Measurements from ENCODE around the gene SOX13. TPM values are rescaled to one million over a fixed set of nuclear protein-coding genes. Genes with fewer than 3 reads are reported as not detected.

SOX13 gene
- total and polyA plus RNA-seq, 2 of the 4 experiments (the other 2 are of a cell fraction): 0.54 to 3.5 TPM

- Histone ChIP-seq H2AK5ac (ENCODE audit: low read depth, low read length) (no peak overlapping the region), H4K8ac (ENCODE audit: low read depth in 2 of 2, low read length in 2 of 2) (no peak overlapping the region), H4K20me1 (ENCODE audit: insufficient read depth, low read length) (no peaks in the 10 kb centered on the region), H4K5ac (ENCODE audit: low read depth, low read length) (no peak overlapping the region), H2BK15ac (ENCODE audit: low read depth, low read length) (no peak overlapping the region), H3K36me3 (ENCODE audit: control insufficient read depth, insufficient read depth, low read length) (peaks cover 11% of the 10 kb centered on the region), H2AFZ (replicated peaks; ENCODE audit: low read length, poor library complexity) (no peak overlapping the region), H2BK20ac (ENCODE audit: low read depth, low read length) (no peak overlapping the region), H3K9me3 (ENCODE audit: control insufficient read depth, insufficient read depth, low read length) (no peaks in the 10 kb centered on the region), H4K91ac (ENCODE audit: insufficient read depth, low read depth, low read length) (no peak overlapping the region), H3K56ac (ENCODE audit: extremely low read depth, insufficient read depth, low read length) (no peak overlapping the region), H3K79me1 (ENCODE audit: low read depth in 1 of 2, low read length in 2 of 2) (no peaks in the 10 kb centered on the region), H2AK9ac (replicated peaks; ENCODE audit: low read depth, low read length, poor library complexity) (no peak overlapping the region), H3K18ac (ENCODE audit: low read depth, low read length) (no peak overlapping the region), H2BK5ac (ENCODE audit: low read depth, low read length, poor library complexity, severe bottlenecking) (no peak overlapping the region), H3K9ac (ENCODE audit: low read depth, low read length) (no peak overlapping the region), H3K27ac (ENCODE audit: insufficient read depth, low read length) (no peak overlapping the region), H2BK120ac (ENCODE audit: low read depth, low read length) (no peak overlapping the region), H3K4me2 (ENCODE audit: low read depth, low read length) (no peak overlapping the region), H3K9me1 (ENCODE audit: insufficient read depth, low read length) (no peaks in the 10 kb centered on the region), H3K4ac (ENCODE audit: low read depth, low read length) (no peak overlapping the region), H3K4me3 (ENCODE audit: insufficient read depth, low read depth, low read length) (no peak overlapping the region), H3K23ac (ENCODE audit: low read depth, low read length) (no peak overlapping the region), H3K27me3 (ENCODE audit: control insufficient read depth, insufficient read depth, low read length) (no peaks in the 10 kb centered on the region), H3K4me1 (ENCODE audit: control insufficient read depth, insufficient read depth, low read length) (peaks cover 1% of the 10 kb centered on the region; the same call in 1 of the 2 replicates), H3K14ac (replicated peaks; ENCODE audit: low read depth, low read length) (no peak overlapping the region)
- intact Hi-C loops (cut with micrococcal nuclease) (no loop called here), in situ Hi-C loops (cut with MboI; ENCODE audit: low sequenced_read_pairs) (no loop called here), dilution Hi-C loops (cut with HindIII; ENCODE audit: low sequenced_read_pairs, unreplicated experiment) (no loop called here)
- ChIA-PET CTCF (no interaction called here), POLR2A (ENCODE audit: unreplicated experiment) (no interaction called here)
- 100% methylated on average over 3 of the region's 17 CpGs; no CpG with 5 or more reads in 1 of the 2 experiments for WGBS, 2 experiments (ENCODE audit: extremely low coverage in 2 of 2, insufficient read length in 1 of 2)
- no peak for TF ChIP-seq USF2 (IDR thresholded peaks at IDR 0.05; ENCODE audit: low read depth, low read length)
- TF ChIP-seq RCOR1 (IDR thresholded peaks at IDR 0.05; ENCODE audit: insufficient replicate concordance, low read length): no peak
- no peak for TF ChIP-seq CHD1 (IDR thresholded peaks at IDR 0.05; ENCODE audit: low read depth, low read length)
- ATAC-seq (ENCODE audit: low read depth) (no peak), DNase-seq (no peak)
- BruUV-seq (replicated peaks): no TSS peak
Measured at GRCh38 chr1:204121840-204122555, 49.1 kb downstream of the SOX13 start.
